NCI-H2227 (cell line): ENCODE results near the gene MEIOB.

Experiments used
- DNase-seq: peaks from one replicate; lab custom pipeline; 2025; ENCODE audit not compliant: unreplicated experiment; lab: John Stamatoyannopoulos, UW

The MEIOB gene

GRCh38 chr16:1788095-1788707 lies 83.8 kb downstream of the MEIOB start:
- DNase-seq, result no peak

- DNase-seq, result no peak
These were observed 84.5 kb downstream of the MEIOB start for GRCh38 chr16:1787322-1788094.

GRCh38 chr16:1787056-1787321 lies 85.0 kb downstream of the MEIOB start:
- DNase-seq, result no peak

- DNase-seq, result no peak
These were observed 85.5 kb downstream of the MEIOB start for GRCh38 chr16:1786242-1787055.

GRCh38 chr16:1785846-1786170 lies 86.2 kb downstream of the MEIOB start:
- no peak for DNase-seq

GRCh38 chr16:1784977-1785845 lies 86.8 kb downstream of the MEIOB start:
- DNase-seq, result no peak
